ENCODE data around the gene SFRP5. TPM values are rescaled to one million over a fixed set of nuclear protein-coding genes. Genes with fewer than 3 reads are reported as not detected.

SFRP5 gene
- total and polyA plus RNA-seq, 2 of the 13 experiments (the other 11 are each of a cell fraction or from before 2014, with no cell fraction given) = 0.32 to 1.7 TPM

DNA sequence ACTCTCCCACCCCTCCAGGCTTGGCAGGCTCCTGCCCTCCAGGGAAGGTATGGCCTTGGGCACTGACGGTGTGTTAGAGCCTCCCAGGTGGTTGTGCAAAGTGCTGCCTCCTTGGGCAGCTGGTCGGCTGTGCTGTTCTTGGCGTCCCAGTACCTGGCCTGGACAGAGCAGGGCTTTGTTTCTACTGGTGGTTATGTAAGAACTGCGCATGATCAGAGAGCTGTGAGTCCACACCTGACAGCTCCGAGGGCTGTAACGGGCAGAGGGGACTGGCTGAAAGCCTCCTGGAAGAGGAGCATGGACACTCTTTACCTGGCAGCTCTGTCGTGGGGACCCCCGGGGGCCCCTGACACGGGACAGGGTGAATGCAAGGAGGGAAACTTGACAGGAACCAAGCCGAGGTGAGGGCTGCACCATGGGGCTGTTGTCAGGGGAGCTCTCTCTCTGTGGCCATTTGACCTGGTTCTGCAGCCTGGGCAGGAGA is 3.1 kb upstream of the SFRP5 start (continued):
- TF ChIP-seq, protein P1, sequence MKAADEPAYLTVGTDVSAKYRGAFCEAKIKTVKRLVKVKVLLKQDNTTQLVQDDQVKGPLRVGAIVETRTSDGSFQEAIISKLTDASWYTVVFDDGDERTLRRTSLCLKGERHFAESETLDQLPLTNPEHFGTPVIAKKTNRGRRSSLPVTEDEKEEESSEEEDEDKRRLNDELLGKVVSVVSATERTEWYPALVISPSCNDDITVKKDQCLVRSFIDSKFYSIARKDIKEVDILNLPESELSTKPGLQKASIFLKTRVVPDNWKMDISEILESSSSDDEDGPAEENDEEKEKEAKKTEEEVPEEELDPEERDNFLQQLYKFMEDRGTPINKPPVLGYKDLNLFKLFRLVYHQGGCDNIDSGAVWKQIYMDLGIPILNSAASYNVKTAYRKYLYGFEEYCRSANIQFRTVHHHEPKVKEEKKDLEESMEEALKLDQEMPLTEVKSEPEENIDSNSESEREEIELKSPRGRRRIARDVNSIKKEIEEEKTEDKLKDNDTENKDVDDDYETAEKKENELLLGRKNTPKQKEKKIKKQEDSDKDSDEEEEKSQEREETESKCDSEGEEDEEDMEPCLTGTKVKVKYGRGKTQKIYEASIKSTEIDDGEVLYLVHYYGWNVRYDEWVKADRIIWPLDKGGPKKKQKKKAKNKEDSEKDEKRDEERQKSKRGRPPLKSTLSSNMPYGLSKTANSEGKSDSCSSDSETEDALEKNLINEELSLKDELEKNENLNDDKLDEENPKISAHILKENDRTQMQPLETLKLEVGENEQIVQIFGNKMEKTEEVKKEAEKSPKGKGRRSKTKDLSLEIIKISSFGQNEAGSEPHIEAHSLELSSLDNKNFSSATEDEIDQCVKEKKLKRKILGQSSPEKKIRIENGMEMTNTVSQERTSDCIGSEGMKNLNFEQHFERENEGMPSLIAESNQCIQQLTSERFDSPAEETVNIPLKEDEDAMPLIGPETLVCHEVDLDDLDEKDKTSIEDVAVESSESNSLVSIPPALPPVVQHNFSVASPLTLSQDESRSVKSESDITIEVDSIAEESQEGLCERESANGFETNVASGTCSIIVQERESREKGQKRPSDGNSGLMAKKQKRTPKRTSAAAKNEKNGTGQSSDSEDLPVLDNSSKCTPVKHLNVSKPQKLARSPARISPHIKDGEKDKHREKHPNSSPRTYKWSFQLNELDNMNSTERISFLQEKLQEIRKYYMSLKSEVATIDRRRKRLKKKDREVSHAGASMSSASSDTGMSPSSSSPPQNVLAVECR (CRISPR knock-in tag; IDR thresholded peaks at IDR 0.05; ENCODE audit: borderline replicate concordance) = peak; percentile 29; the same call in 1 of the 2 replicates
- 0 out of 2 replicates have a peak, but pooled peaks have one; percentile 12 for TF ChIP-seq ZNF598 (CRISPR knock-in tag; IDR thresholded peaks at IDR 0.05; ENCODE audit: borderline replicate concordance)
- no peak for TF ChIP-seq PHF5A (CRISPR knock-in tag; IDR thresholded peaks at IDR 0.05; ENCODE audit: low read depth, unreplicated experiment)
- TF ChIP-seq, protein P2, sequence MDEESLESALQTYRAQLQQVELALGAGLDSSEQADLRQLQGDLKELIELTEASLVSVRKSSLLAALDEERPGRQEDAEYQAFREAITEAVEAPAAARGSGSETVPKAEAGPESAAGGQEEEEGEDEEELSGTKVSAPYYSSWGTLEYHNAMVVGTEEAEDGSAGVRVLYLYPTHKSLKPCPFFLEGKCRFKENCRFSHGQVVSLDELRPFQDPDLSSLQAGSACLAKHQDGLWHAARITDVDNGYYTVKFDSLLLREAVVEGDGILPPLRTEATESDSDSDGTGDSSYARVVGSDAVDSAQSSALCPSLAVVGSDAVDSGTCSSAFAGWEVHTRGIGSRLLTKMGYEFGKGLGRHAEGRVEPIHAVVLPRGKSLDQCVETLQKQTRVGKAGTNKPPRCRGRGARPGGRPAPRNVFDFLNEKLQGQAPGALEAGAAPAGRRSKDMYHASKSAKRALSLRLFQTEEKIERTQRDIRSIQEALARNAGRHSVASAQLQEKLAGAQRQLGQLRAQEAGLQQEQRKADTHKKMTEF (CRISPR knock-in tag; IDR thresholded peaks at IDR 0.05) = peak; percentile 19; the same call in 1 of the 2 replicates
- TF ChIP-seq HIVEP1 (CRISPR knock-in tag; IDR thresholded peaks at IDR 0.05) = peak; percentile 40; the same call in 1 of the 2 replicates
- peak; percentile 41 for TF ChIP-seq TEAD3 (CRISPR knock-in tag; optimal IDR thresholded peaks at IDR 0.05; ENCODE audit: borderline replicate concordance)
- TF ChIP-seq TP53 (CRISPR knock-in tag; conservative IDR thresholded peaks at IDR 0.05) = no peak
- TF ChIP-seq ZNF10 (CRISPR knock-in tag; IDR thresholded peaks at IDR 0.05; ENCODE audit: borderline replicate concordance, low read depth) = no peak
- no peak for TF ChIP-seq KAT2B (IDR thresholded peaks at IDR 0.05; ENCODE audit: borderline replicate concordance, low read depth, low read length)
- 0 out of 2 replicates have a peak, but pooled peaks have one; percentile 32 for TF ChIP-seq UBTF (CRISPR knock-in tag; IDR thresholded peaks at IDR 0.05)
- peak; percentile 48; the same call in 1 of the 2 replicates for TF ChIP-seq ZFX (CRISPR knock-in tag; IDR thresholded peaks at IDR 0.05; ENCODE audit: low read depth)
- peak; percentile 70 for TF ChIP-seq XRCC5 (optimal IDR thresholded peaks at IDR 0.05; ENCODE audit: low read length)
- peak; percentile 64 for TF ChIP-seq CEBPG (CRISPR knock-in tag; IDR thresholded peaks at IDR 0.05)
- no peak for TF ChIP-seq SOX5 (CRISPR knock-in tag; IDR thresholded peaks at IDR 0.05; ENCODE audit: borderline replicate concordance)
- peak; percentile 50 for TF ChIP-seq GATAD2A (CRISPR knock-in tag; IDR thresholded peaks at IDR 0.05)
- TF ChIP-seq GABPB1 (CRISPR knock-in tag; IDR thresholded peaks at IDR 0.05) = peak; percentile 12; the same call in 1 of the 2 replicates
- TF ChIP-seq MXI1 (IDR thresholded peaks at IDR 0.05; ENCODE audit: borderline replicate concordance, low read depth, low read length) = no peak
- 0 out of 2 replicates have a peak, but pooled peaks have one; percentile 44 for TF ChIP-seq ZNF205 (CRISPR knock-in tag; IDR thresholded peaks at IDR 0.05)
- TF ChIP-seq SRF (IDR thresholded peaks at IDR 0.05; ENCODE audit: low read depth, low read length) = no peak
- TF ChIP-seq, protein P3, sequence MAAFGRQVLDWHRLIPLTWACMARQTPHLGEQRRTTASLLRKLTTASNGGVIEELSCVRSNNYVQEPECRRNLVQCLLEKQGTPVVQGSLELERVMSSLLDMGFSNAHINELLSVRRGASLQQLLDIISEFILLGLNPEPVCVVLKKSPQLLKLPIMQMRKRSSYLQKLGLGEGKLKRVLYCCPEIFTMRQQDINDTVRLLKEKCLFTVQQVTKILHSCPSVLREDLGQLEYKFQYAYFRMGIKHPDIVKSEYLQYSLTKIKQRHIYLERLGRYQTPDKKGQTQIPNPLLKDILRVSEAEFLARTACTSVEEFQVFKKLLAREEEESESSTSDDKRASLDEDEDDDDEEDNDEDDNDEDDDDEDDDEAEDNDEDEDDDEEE (CRISPR knock-in tag; IDR thresholded peaks at IDR 0.05) = no peak
- no peak for TF ChIP-seq IRF2 (CRISPR knock-in tag; IDR thresholded peaks at IDR 0.05)
- TF ChIP-seq, protein P4, sequence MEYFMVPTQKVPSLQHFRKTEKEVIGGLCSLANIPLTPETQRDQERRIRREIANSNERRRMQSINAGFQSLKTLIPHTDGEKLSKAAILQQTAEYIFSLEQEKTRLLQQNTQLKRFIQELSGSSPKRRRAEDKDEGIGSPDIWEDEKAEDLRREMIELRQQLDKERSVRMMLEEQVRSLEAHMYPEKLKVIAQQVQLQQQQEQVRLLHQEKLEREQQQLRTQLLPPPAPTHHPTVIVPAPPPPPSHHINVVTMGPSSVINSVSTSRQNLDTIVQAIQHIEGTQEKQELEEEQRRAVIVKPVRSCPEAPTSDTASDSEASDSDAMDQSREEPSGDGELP (IDR thresholded peaks at IDR 0.05; ENCODE audit: borderline replicate concordance, low read depth) = peak; percentile 67; the same call in 1 of the 2 replicates
